ENCODE data around the gene PDE3B.
"Not testable (repeated sequence)": the region's sequence is repeated elsewhere in the genome, so short reads cannot be mapped to it uniquely, and the experiment has no call there.

PDE3B gene

DNA sequence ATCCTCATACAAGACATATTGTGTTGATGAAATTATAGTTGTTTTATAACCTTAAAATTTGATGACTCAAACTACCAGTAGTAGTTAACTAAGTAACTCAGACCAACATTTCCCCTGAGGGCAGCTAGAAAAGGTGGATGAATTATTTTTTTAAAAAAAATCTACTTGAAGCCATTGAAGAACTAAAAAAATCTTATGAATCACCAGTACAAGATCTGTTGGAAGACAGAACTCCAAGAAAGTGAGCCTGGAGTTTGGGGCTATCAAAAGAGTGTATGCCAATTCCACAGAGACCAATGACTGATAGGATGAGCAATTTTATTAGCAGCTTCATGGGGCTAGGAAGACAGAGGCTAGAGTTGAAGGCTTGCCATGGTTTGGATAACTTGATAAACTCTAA lies 176.0 kb downstream of the PDE3B start:
- peak; percentile 14 for DNase-seq

- DNase-seq, result no peak
Observed at GRCh38 chr11:14821031-14821430, 177.4 kb downstream of the PDE3B start.

DNA sequence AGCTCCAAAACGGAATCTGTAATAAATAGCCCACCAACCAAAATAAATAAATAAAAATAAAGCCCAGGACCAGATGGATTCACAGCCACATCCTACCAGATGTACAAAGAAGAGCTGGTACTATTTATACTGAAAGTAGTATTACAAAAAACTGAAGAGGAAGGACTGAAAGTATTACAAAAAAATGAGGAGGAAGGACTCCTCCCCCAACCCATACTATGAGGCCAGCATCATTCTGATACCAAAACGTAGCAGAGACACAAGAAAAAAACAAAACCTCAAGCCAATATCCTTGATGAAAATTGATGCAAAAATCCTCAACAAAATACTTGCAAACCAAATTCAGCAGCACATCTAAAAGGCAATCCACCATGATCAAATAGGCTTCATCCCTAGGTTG lies 183.0 kb downstream of the PDE3B start:
- DNase-seq, result no peak

GRCh38 chr11:14835496-14836492 lies 192.2 kb downstream of the PDE3B start:
- DNase-seq, result no peak

- DNase-seq, result no peak
Observed at GRCh38 chr11:14842002-14842401, 198.4 kb downstream of the PDE3B start.

DNA sequence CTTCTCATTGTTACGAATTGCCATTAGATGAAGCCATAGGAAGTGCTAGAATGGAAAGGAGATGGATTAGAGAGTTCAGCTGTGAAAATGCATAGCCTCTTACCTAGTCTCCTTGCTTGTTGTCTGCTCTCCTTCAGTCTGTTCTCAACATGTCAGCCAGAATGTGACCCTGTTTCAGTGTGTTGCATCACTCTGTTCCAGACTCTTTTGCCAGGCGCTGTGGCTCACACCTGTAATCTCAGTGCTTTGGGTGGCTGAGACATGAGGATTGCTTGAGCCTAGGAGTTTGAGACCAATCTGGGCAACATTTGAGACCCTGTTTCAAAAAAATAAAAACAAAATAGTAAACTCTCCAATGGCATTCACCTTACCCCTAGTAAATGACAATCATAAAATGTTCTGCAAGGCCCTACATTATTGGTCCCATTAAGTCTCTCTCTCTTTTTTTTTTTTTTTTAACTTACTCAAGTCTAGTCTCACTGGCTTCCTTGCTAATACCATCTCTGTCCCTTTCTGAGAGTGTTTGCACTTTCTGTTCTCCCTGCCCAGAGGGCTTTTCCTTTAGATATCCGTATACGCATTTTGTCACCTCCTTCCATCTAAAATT lies 209.1 kb downstream of the PDE3B start:
- no peak for DNase-seq

DNA sequence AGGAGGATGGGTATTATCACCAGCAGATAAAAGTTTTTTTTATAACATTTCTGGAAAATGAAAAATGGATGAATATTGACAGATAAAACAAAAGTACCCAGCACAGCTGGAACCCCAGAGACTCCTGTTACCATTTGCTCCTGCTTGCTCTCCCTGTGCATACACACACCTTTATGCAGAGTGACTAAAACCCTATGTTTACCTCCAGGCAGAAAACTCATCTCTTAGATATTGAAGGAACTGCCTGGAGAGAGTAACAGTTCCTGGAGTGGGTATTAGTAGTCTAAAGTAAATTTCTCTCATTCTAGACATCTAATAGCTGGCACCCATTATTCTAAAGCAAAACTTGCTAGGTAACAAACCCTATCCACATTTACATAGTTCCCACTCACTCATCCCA lies 210.5 kb downstream of the PDE3B start:
- DNase-seq, result no peak

GRCh38 chr11:14855890-14856289 lies 212.3 kb downstream of the PDE3B start:
- no peak for DNase-seq

DNA sequence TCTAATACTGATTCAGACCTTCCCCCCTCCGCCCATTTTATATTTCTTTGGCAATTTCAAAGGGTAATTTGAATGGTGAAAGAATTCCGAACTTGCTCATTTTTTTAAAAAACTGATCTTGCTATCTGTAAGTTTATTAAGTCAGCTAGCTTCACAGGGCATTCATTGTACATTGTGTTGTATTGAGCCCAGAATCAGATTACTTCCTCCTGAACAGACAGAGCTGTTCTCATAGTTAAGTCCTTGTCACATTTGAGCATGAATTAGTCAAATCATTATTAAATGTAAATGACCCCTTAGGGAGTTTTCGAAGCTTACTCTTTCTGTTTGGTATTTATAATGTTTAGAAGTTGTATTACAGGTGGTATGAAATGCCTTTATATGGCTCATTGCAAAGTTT lies 214.0 kb downstream of the PDE3B start:
- DNase-seq, result no peak

GRCh38 chr11:14858404-14858803 lies 214.8 kb downstream of the PDE3B start:
- DNase-seq, result no peak

- no peak for DNase-seq
Observed at GRCh38 chr11:14860511-14860910, 216.9 kb downstream of the PDE3B start.

DNA sequence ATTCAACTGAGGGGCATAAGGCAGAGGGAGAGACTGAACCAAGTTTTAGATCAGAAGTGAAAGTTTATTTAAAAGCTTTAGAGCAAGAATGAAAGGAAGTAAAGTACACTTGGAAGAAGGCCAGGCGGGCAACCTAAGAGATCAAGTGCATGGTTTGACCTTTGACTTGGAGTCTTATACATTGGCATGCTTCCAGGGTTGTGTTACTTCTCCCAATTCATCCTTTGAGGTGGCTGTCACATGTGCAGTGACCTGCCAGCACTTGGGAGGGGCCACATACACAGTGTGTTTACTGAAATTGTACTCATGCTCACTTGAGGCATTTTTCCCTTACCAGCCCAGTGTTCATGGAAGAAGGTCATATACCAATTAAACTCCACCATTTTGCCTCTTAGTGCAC lies 218.1 kb downstream of the PDE3B start:
- no peak for DNase-seq

DNA sequence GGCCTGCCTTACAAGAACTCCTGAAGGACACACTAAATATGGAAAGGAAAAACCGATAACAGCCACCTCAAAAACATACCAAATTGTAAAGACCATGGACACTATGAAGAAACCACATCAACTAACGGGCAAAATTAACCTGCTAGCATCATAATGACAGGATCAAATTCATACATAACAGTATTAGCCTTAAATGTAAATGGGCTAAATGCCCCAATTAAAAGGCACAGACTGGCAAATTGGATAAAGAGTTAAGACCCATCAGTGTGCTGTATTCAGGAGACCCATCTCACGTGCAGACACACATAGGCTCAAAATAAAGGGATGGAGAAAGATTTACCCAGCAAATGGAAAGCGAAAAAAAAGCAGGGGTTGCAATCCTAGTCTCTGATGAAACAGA lies 220.2 kb downstream of the PDE3B start:
- not testable (repeated sequence) for DNase-seq

- DNase-seq, result no peak
Observed at GRCh38 chr11:14872032-14872431, 228.4 kb downstream of the PDE3B start.

- no peak for DNase-seq
Observed at GRCh38 chr11:14873632-14874031, 230.0 kb downstream of the PDE3B start.

DNA sequence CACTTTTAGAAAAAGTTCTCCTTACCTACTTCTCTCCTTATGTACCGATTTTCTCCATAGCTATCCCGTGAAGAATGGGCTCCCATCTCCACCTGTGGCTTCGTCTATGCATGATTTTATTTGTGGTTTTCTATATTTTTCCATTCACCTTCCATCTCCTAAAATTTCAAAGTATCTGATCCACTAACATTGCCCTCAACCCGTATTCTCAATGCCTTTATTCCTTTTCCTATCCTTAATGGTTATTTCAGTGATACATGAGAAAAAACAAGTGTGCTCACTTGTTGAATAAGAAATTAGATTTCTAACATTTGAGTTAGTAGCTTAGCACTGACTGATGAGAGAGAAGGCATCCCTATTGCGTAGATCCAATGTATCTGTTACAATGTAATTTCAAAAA lies 231.6 kb downstream of the PDE3B start:
- DNase-seq, result no peak

DNA sequence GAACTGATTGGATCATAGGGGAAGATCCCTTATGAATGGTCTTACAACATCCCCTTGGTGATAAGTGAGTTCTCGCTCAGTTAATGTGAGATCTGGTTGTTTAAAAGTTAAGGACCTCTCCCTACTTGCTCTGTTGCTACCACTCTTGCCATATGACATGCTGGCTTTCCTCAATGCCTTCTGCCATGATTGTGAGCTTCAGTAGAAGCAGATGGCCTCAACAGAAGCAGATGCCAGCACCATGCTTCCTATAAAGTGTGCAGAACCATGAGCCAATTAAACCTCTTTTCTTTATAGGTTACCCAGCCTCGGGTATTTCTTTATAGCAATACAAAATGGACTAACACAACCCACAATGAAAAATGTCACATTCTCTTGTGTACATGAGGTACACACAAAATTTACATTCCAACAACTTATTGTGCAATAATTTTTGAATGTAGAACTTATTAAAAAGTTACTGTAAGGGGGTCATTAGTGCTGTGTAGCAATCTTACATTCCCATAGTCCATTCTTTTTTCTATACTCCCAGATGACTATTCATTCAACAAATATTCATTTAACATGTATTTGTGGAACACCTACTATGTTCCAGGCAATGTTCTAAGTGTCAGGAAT lies 238.1 kb downstream of the PDE3B start:
- no peak for DNase-seq

GRCh38 chr11:14882196-14882595 lies 238.6 kb downstream of the PDE3B start:
- DNase-seq, result no peak

DNA sequence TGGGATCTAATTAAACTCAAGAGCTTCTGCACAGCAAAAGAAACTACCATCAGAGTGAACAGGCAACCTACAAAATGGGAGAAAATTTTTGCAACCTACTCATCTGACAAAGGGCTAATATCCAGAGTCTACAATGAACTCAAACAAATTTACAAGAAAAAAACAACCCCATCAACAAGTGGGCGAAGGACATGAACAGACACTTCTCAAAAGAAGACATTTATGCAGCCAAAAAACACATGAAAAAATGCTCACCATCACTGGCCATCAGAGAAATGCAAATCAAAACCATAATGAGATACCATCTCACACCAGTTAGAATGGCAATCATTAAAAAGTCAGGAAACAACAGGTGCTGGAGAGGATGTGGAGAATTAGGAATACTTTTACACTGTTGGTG lies 240.1 kb downstream of the PDE3B start:
- not testable (repeated sequence) for DNase-seq

DNA sequence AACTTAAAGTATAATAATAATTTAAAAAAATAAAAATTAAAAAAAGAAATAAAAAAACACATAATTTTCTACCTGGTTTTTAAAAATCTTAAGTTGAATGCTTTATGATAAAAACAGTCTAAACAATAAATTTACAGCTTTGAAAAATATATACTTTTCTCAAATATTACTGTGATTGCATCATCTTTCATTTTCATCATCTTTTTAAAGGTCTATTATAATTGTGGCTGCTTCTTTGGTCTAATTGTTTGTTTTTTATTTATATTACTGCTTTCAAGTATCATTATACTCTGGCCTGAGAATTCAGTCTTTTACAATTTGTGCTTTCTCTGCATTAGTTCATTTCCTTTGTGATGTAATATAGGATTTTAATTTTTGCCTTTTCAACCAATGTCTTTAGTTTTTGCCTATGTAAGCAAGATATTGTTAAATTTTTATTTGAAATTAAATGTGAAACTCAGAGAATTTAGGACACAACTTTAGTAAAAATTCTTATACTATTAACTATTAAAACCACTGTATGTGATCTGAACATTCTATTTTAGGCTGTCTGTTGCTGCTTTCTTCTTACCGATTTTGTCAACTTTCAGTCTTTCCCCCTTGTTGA lies 241.2 kb downstream of the PDE3B start:
- no peak for DNase-seq

DNA sequence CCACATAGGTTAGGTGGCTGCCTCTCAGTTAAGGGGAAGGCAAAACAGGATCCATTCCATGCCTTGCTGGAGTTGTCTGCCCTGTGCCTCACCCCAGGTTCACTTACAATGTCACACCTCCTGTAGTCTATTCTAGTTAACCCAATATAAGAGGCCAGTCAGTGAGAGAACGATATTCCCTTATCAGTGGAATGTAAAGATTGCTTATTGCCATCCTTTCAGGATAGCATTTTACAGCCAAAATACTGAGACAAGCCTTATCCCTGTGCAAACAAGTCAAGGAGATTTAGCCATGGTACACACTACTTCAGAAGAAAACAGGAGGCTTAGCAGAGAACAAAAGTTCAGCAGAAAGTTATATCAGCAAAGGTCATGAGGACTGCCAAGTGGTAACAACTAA lies 242.9 kb downstream of the PDE3B start:
- no peak for DNase-seq

DNA sequence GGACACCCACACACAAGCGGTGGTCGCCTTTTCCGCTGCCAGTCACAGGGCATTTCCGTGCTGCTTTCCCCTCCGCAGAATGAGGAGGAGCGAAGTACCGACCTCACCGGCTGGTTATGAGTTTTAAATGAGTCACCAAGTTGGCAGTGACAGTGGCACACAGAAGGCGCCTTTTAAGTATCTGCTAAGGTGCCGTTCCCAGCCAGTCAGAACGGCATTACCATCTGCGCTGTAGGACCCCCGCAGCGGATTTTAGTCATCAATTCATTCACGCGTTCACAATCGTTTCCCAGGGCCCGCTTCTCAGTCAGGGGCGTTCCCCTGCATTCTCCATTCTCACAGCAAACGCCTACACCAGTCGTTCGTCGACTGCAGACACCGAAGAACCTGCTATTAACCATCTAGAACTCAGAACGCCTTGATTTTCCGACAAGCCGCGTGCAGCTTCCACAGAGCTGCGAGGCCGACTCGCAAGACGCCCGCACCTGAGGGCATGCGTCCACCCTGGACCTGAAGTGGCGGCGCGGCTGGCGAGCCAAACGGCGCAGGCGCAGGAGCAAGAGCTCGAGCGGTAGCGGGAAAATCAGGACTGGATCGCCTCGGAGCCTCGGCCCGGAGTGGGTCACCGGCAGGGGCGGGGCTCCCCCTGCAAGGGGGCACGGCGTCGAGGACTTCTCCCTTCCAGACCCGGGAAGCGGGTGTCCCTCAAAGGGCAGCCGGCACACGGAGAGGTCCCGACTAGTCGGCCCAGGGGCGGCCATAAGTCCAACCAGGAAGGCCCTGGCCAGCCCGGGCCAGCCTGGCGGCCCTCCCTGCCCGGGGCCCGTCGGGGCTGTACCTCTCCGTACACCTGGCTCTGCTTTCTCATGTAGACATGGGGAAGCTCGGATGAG lies 247.8 kb downstream of the PDE3B start:
- DNase-seq, result peak; percentile 78

All from T1000 (cell line).